Mesenchymal stem cell (in vitro differentiated cells and primary cell): Measurements from ENCODE around the gene BMPR1B.
"Not testable (repeated sequence)": the region's sequence is repeated elsewhere in the genome, so short reads cannot be mapped to it uniquely, and the experiment has no call there.

Experiments used
- DNase-seq: peaks from one replicate; pipeline ENCODE4 v3.0.0-alpha.2; 2013
- H2AFZ ChIP-seq: one replicate; pipeline ENCODE4 v1.6.1; 2013; ENCODE audit warnings: low read depth, mild to moderate bottlenecking, control low read depth, inconsistent platforms, low read length, moderate library complexity
- H2AK5ac ChIP-seq: 2 replicates; pipeline ENCODE4 v1.6.1; 2013; ENCODE audit warnings: low read length, moderate library complexity, mild to moderate bottlenecking, inconsistent platforms; ENCODE audit not compliant: severe bottlenecking
- H2BK120ac ChIP-seq: one replicate; pipeline ENCODE4 v1.6.1; 2013; ENCODE audit warnings: low read depth, mild to moderate bottlenecking, inconsistent platforms, low read length, moderate library complexity
- H2BK12ac ChIP-seq, 2 experiments: one replicate each; pipeline ENCODE4 v1.6.1; 2013; ENCODE audit warnings: inconsistent platforms in 2 of 2, low read length in 2 of 2, mild to moderate bottlenecking in 2 of 2, moderate library complexity in 2 of 2, control low read depth in 1 of 2
- H2BK15ac ChIP-seq: one replicate; pipeline ENCODE4 v1.6.1; 2013; ENCODE audit warnings: mild to moderate bottlenecking, low read depth, inconsistent platforms; ENCODE audit not compliant: poor library complexity, severe bottlenecking
- H2BK5ac ChIP-seq: 2 replicates; pipeline ENCODE4 v1.6.1; 2013; ENCODE audit warnings: low read depth, mild to moderate bottlenecking, low read length, control low read depth, inconsistent platforms; ENCODE audit not compliant: poor library complexity, severe bottlenecking
- H3K14ac ChIP-seq, 2 experiments: one replicate each; pipeline ENCODE4 v1.6.1; 2013; ENCODE audit warnings: inconsistent platforms in 2 of 2, low read length in 2 of 2, control low read depth in 1 of 2, mild to moderate bottlenecking in 1 of 2, moderate library complexity in 1 of 2
- H3K18ac ChIP-seq, 2 experiments: one replicate each; pipeline ENCODE4 v1.6.1; 2013; ENCODE audit warnings: inconsistent platforms in 2 of 2, low read length in 2 of 2, control low read depth in 1 of 2, low read depth in 1 of 2, mild to moderate bottlenecking in 1 of 2
- H3K23ac ChIP-seq, 2 experiments: one replicate each; pipeline ENCODE4 v1.6.1; 2013; ENCODE audit warnings: inconsistent platforms in 2 of 2, low read length in 2 of 2, mild to moderate bottlenecking in 2 of 2, moderate library complexity in 2 of 2, control low read depth in 1 of 2
- H3K27ac ChIP-seq: 2 replicates; pipeline ENCODE4 v1.5.1; 2013; ENCODE audit warnings: mild to moderate bottlenecking, moderate library complexity, low read length, control low read depth, inconsistent platforms; ENCODE audit not compliant: poor library complexity, severe bottlenecking
- H3K27me3 ChIP-seq, 2 experiments: 2 replicates each; pipeline versions ENCODE4 v1.6.1 to v1.7.0; 2013; ENCODE audit warnings: low read length in 2 of 2, mild to moderate bottlenecking in 2 of 2, moderate library complexity in 2 of 2, control low read depth in 1 of 2, inconsistent platforms in 1 of 2; ENCODE audit not compliant: control insufficient read depth in 1 of 2, insufficient read depth in 1 of 2
- H3K36me3 ChIP-seq, 2 experiments: 2 replicates each; pipeline versions ENCODE4 v1.6.1 to v1.7.0; 2013; ENCODE audit warnings: low read length in 2 of 2, control low read depth in 1 of 2, inconsistent platforms in 1 of 2, low read depth in 1 of 2, mild to moderate bottlenecking in 1 of 2; ENCODE audit not compliant: insufficient read depth in 2 of 2, control insufficient read depth in 1 of 2
- H3K4ac ChIP-seq, 2 experiments: one replicate each; pipeline ENCODE4 v1.6.1; 2013; ENCODE audit warnings: inconsistent platforms in 2 of 2, low read length in 2 of 2, mild to moderate bottlenecking in 2 of 2, moderate library complexity in 2 of 2, control low read depth in 1 of 2, low read depth in 1 of 2
- H3K4me1 ChIP-seq: 2 replicates; pipeline ENCODE4 v1.6.1; 2013; ENCODE audit warnings: low read depth, low read length, control low read depth; ENCODE audit not compliant: control insufficient read depth, insufficient read depth
- H3K4me2 ChIP-seq: 2 replicates; pipeline ENCODE4 v1.6.1; 2013; ENCODE audit warnings: low read length, mild to moderate bottlenecking, inconsistent platforms; ENCODE audit not compliant: poor library complexity, severe bottlenecking
- H3K4me3 ChIP-seq, 2 experiments: 2 replicates each; pipeline versions ENCODE4 v1.5.1 to v1.7.0; 2013; ENCODE audit warnings: low read length in 2 of 2, mild to moderate bottlenecking in 2 of 2, control low read depth in 1 of 2, low read depth in 1 of 2; ENCODE audit not compliant: insufficient read depth in 1 of 2
- H3K79me1 ChIP-seq: replicated peaks from 2 replicates; pipeline ENCODE4 v1.6.1; 2013; ENCODE audit warnings: mild to moderate bottlenecking, control low read depth, low read length, inconsistent platforms; ENCODE audit not compliant: poor library complexity, severe bottlenecking
- H3K9ac ChIP-seq: 2 replicates; pipeline ENCODE4 v1.7.0; 2013; ENCODE audit warnings: mild to moderate bottlenecking, low read length, moderate library complexity
- H3K9me3 ChIP-seq: 2 replicates; pipeline ENCODE4 v1.7.0; 2013; ENCODE audit warnings: mild to moderate bottlenecking, low read length; ENCODE audit not compliant: control insufficient read depth
- H4K8ac ChIP-seq: one replicate; pipeline ENCODE4 v1.6.1; 2013; ENCODE audit warnings: inconsistent platforms, mild to moderate bottlenecking, low read length, moderate library complexity
- H4K91ac ChIP-seq: one replicate; pipeline ENCODE4 v1.6.1; 2013; ENCODE audit warnings: mild to moderate bottlenecking, low read length, inconsistent platforms
- WGBS: methylation state at CpG from one replicate; pipeline ENCODE4 v1.1.7; 2013; ENCODE audit warnings: mixed read lengths; 5-methylcytosine and 5-hydroxymethylcytosine counted together

BMPR1B gene

GRCh38 chr4:95124906-95125504 lies 367.2 kb downstream of the BMPR1B start:
- no peak overlapping the region for H3K27ac ChIP-seq

GRCh38 chr4:95129031-95129430 lies 371.3 kb downstream of the BMPR1B start:
- DNase-seq = no peak
- H3K4me2 ChIP-seq = no peak overlapping the region
- H2BK120ac ChIP-seq = no peak overlapping the region
- no peak overlapping the region for H3K14ac ChIP-seq
- no peaks in the 10 kb centered on the region for H3K4me1 ChIP-seq
- H2AFZ ChIP-seq = no peak overlapping the region
- no peak overlapping the region for H3K9ac ChIP-seq
- H3K79me1 ChIP-seq = no peaks in the 10 kb centered on the region
- H2AK5ac ChIP-seq = peak overlapping the region; percentile 83
- peak overlapping the region in 1 of 2 experiments; percentile 63 for H3K4me3 ChIP-seq
- no peaks in the 10 kb centered on the region for H3K27me3 ChIP-seq
- peak overlapping the region in 1 of 2 experiments; percentile 78 for H2BK12ac ChIP-seq
- peak overlapping the region; percentile 44 for H2BK5ac ChIP-seq
- no peak overlapping the region for H4K8ac ChIP-seq
- H3K27ac ChIP-seq = peak overlapping the region; percentile 92
- H3K4ac ChIP-seq = no peak overlapping the region
- no peak overlapping the region for H3K18ac ChIP-seq
- no peak overlapping the region for H3K23ac ChIP-seq
- WGBS = 68% methylated on average over 4 of the region's 4 CpGs
- H2BK15ac ChIP-seq = no peak overlapping the region
- H3K36me3 ChIP-seq = peaks cover 0 to 41% of the 10 kb centered on the region in 2 experiments
- H3K9me3 ChIP-seq = no peaks in the 10 kb centered on the region
- H4K91ac ChIP-seq = no peak overlapping the region

More at GRCh38 chr4:95124906-95125504, 367.2 kb downstream of the BMPR1B start:
- no peak overlapping the region for H3K4me3 ChIP-seq
- WGBS = 56% methylated on average over 4 of the region's 4 CpGs
- no peak overlapping the region for H3K23ac ChIP-seq
- peak overlapping the region in 1 of 2 experiments; percentile 8 for H3K18ac ChIP-seq
- H3K9ac ChIP-seq = no peak overlapping the region
- no peak overlapping the region for H2AFZ ChIP-seq
- H2BK15ac ChIP-seq = no peak overlapping the region
- H2BK120ac ChIP-seq = no peak overlapping the region
- no peak overlapping the region for H3K4ac ChIP-seq
- peak; percentile 73 for DNase-seq
- no peak overlapping the region for H3K14ac ChIP-seq
- no peak overlapping the region for H4K91ac ChIP-seq
- H3K79me1 ChIP-seq = no peaks in the 10 kb centered on the region
- H3K9me3 ChIP-seq = no peaks in the 10 kb centered on the region
- H2BK5ac ChIP-seq = no peak overlapping the region
- H3K36me3 ChIP-seq = peaks cover 0 to 14% of the 10 kb centered on the region in 2 experiments
- H2BK12ac ChIP-seq = no peak overlapping the region
- no peaks in the 10 kb centered on the region for H3K4me1 ChIP-seq
- no peaks in the 10 kb centered on the region for H3K27me3 ChIP-seq
- no peak overlapping the region for H4K8ac ChIP-seq
- no peak overlapping the region for H2AK5ac ChIP-seq
- H3K4me2 ChIP-seq = no peak overlapping the region

GRCh38 chr4:95129821-95130311 lies 372.1 kb downstream of the BMPR1B start:
- Histone ChIP-seq H3K4me1 (no peaks in the 10 kb centered on the region), H4K91ac (no peak overlapping the region), H3K4me3 (peak overlapping the region in 1 of 2 experiments; percentile 63), H2BK12ac (no peak overlapping the region), H3K4me2 (no peak overlapping the region), H2AK5ac (no peak overlapping the region), H3K9me3 (no peaks in the 10 kb centered on the region), H3K27me3 (no peaks in the 10 kb centered on the region), H3K36me3 (peaks cover 0 to 42% of the 10 kb centered on the region in 2 experiments), H3K9ac (peak overlapping the region; percentile 62), H2BK120ac (no peak overlapping the region), H3K27ac (peak overlapping the region; percentile 97), H2BK5ac (peak overlapping the region; percentile 14), H3K79me1 (no peaks in the 10 kb centered on the region), H3K23ac (no peak overlapping the region), H2AFZ (no peak overlapping the region), H2BK15ac (no peak overlapping the region), H3K18ac (peak overlapping the region in 1 of 2 experiments; percentile 62), H3K4ac (no peak overlapping the region), H3K14ac (no peak overlapping the region), H4K8ac (no peak overlapping the region)
- WGBS = 20% methylated on average over 7 of the region's 7 CpGs
- peak; percentile 99 for DNase-seq

- H3K4me3 ChIP-seq = not testable (repeated sequence)
Observed at GRCh38 chr4:95134016-95134415, 376.3 kb downstream of the BMPR1B start.

More at GRCh38 chr4:95134016-95134415, 376.3 kb downstream of the BMPR1B start:
- 97% methylated on average over 2 of the region's 4 CpGs for WGBS
- not testable (repeated sequence) for H2BK15ac ChIP-seq, H2BK5ac ChIP-seq, H3K27ac ChIP-seq, H3K23ac ChIP-seq, H3K14ac ChIP-seq, H2BK12ac ChIP-seq, H2AK5ac ChIP-seq, H3K9ac ChIP-seq, H3K4me1 ChIP-seq, H3K4me2 ChIP-seq, H3K4ac ChIP-seq, H2AFZ ChIP-seq, H3K79me1 ChIP-seq, H3K9me3 ChIP-seq, DNase-seq, H3K27me3 ChIP-seq, H4K91ac ChIP-seq, H3K18ac ChIP-seq, H2BK120ac ChIP-seq, H4K8ac ChIP-seq
- peaks cover 0 to 27% of the 10 kb centered on the region in 2 experiments for H3K36me3 ChIP-seq
